ENCODE data around the gene DNAJC15. TPM values are rescaled to one million over a fixed set of nuclear protein-coding genes. Genes with fewer than 3 reads are reported as not detected.
"Not testable (repeated sequence)": the region's sequence is repeated elsewhere in the genome, so short reads cannot be mapped to it uniquely, and the experiment has no call there.

DNAJC15 gene
- total RNA-seq, 2 donors from 2014 or later = 4.9 to 5.2 TPM

DNA sequence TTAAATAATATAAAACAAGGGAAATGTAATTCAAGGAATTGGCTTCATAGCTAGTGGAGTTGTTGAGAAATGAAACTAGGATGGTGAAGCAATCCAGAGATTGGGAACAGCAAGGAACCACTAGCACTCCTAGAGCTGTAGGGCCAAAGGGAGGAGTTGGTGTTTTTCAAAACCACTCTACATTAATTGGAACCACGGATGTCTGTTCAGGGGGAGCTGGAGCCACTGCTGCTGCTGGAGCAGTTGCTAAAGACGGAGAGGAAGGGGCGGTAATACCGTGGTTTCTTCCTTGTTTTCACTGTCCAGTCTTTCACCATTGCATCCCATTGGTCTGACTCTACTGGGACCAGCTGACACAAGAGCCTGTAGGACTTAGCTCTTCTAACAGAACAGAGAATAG lies 8.5 kb downstream of the DNAJC15 start:
- DNase-seq = no peak
- no peaks in the 10 kb centered on the region for H3K27me3 ChIP-seq
- H3K4me3 ChIP-seq = no peak overlapping the region
- TF ChIP-seq POLR2A (IDR thresholded peaks at IDR 0.05) (no peak), CTCF (IDR thresholded peaks at IDR 0.05) (no peak)
- no peak overlapping the region for H3K27ac ChIP-seq
- intact Hi-C loops (cut with DNase I) = no loop called here
- peaks cover 5% of the 10 kb centered on the region for H3K4me1 ChIP-seq
- H3K9me3 ChIP-seq = no peaks in the 10 kb centered on the region
- WGBS, 2 donors = 82 to 96% methylated on average over 4 of the region's 4 CpGs
- no peak for ATAC-seq
- no peaks in the 10 kb centered on the region for H3K36me3 ChIP-seq (replicated peaks in 1 of 2; ENCODE audit: insufficient read depth in 1 of 2, low read depth in 2 of 2)

DNA sequence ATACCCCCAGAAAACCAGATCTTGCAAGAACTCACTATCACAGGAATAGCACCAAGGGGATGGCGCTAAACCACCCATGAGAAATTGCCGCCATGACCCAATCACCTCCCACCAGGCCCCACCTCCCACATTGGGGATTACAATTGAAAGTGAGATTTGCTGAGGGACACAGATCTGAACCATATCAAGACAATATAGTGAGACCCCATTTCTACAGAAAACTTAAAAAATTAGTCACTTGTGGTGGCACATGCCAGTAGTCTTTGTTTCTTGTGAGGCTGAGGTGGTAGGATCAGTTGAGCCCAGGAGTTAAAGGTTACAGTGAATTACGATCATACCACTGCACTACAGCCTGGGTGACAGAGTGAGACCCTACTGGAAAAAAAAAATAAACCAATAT lies 9.7 kb downstream of the DNAJC15 start:
- H3K27me3 ChIP-seq = no peaks in the 10 kb centered on the region
- ATAC-seq (no peak), DNase-seq (no peak)
- peaks cover 5% of the 10 kb centered on the region for H3K4me1 ChIP-seq
- H3K4me3 ChIP-seq = no peak overlapping the region
- no peak overlapping the region for H3K27ac ChIP-seq
- no peak for TF ChIP-seq CTCF (IDR thresholded peaks at IDR 0.05)
- TF ChIP-seq POLR2A (IDR thresholded peaks at IDR 0.05) = no peak
- intact Hi-C loops (cut with DNase I) = no loop called here
- WGBS, 2 donors = 93 to 100% methylated on average over 3 of the region's 3 CpGs
- no peaks in the 10 kb centered on the region for H3K9me3 ChIP-seq
- no peaks in the 10 kb centered on the region for H3K36me3 ChIP-seq (replicated peaks in 1 of 2; ENCODE audit: insufficient read depth in 1 of 2, low read depth in 2 of 2)

GRCh38 chr13:43036351-43037250 lies 13.2 kb downstream of the DNAJC15 start:
- 42 to 62% methylated on average over 6 to 13 of the region's 14 CpGs for WGBS, 2 donors
- H3K27ac ChIP-seq = no peak overlapping the region

GRCh38 chr13:43039966-43040365 lies 16.6 kb downstream of the DNAJC15 start:
- DNase-seq = no peak
- H3K27me3 ChIP-seq = no peaks in the 10 kb centered on the region
- H3K27ac ChIP-seq = no peak overlapping the region
- no peak overlapping the region for H3K4me3 ChIP-seq
- intact Hi-C loops (cut with DNase I) = no loop called here
- TF ChIP-seq POLR2A (IDR thresholded peaks at IDR 0.05) (no peak), CTCF (IDR thresholded peaks at IDR 0.05) (no peak)
- no peaks in the 10 kb centered on the region for H3K36me3 ChIP-seq (replicated peaks in 1 of 2; ENCODE audit: insufficient read depth in 1 of 2, low read depth in 2 of 2)
- H3K9me3 ChIP-seq = no peaks in the 10 kb centered on the region
- WGBS, 2 donors = 89 to 91% methylated on average over 2 of the region's 2 CpGs
- H3K4me1 ChIP-seq = peaks cover 15% of the 10 kb centered on the region
- no peak for ATAC-seq

More at GRCh38 chr13:43036351-43037250, 13.2 kb downstream of the DNAJC15 start:
- TF ChIP-seq POLR2A (IDR thresholded peaks at IDR 0.05) = no peak
- no peak for TF ChIP-seq CTCF (IDR thresholded peaks at IDR 0.05)
- intact Hi-C loops (cut with DNase I) = no loop called here
- H3K27me3 ChIP-seq = no peaks in the 10 kb centered on the region
- peak in 3 of 4 donors; percentile 37 to 64 (median 46) for DNase-seq
- H3K4me1 ChIP-seq = peaks cover 9% of the 10 kb centered on the region
- ATAC-seq = peak; percentile 40
- no peak overlapping the region for H3K4me3 ChIP-seq
- no peaks in the 10 kb centered on the region for H3K36me3 ChIP-seq (replicated peaks in 1 of 2; ENCODE audit: insufficient read depth in 1 of 2, low read depth in 2 of 2)
- H3K9me3 ChIP-seq = no peaks in the 10 kb centered on the region

DNA sequence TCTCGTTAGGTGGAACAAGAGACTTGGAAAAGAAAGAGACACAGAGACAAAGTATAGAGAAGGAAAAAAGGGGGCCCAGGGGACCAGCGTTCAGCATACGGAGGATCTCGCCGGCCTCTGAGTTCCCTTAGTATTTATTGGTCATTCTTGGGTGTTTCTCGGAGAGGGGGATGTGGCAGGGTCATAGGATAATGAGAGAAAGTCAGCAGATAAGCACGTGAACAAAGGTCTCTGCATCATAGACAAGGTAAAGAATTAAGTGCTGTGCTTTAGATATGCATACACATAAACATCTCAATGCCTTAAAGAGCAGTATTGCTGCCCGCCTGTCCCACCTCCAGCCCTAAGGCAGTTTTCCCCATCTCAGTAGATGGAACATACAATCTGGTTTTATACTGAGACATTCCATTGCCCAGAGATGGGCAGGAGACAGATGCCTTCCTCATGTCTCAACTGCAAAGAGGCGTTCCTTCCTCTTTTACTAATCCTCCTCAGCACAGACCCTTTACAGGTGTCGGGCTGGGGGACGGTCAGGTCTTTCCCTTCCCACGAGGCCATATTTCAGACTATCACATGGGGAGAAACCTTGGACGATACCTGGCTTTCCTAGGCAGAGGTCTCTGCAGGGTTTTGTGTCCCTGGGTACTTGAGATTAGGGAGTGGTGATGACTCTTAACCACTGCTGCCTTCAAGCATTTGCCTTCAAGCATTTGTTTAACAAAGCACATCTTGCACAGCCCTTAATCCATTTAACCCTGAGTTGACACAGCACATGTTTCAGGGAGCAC lies 17.4 kb downstream of the DNAJC15 start:
- 84 to 88% methylated on average over 13 of the region's 13 CpGs for WGBS, 2 donors
- not testable (repeated sequence) for ATAC-seq

More for the DNA sequence above, 17.4 kb downstream of the DNAJC15 start:
- DNase-seq; H3K27ac ChIP-seq; H3K36me3 ChIP-seq (replicated peaks in 1 of 2; ENCODE audit: insufficient read depth in 1 of 2, low read depth in 2 of 2); H3K4me3 ChIP-seq; intact Hi-C loops (cut with DNase I); H3K27me3 ChIP-seq; H3K9me3 ChIP-seq: not testable (repeated sequence)
- peaks cover 21% of the 10 kb centered on the region for H3K4me1 ChIP-seq

All from body of pancreas (tissue), 4 donors.